Colonic mucosa (tissue), 4 donors: ENCODE data around the gene UNG. TPM values are rescaled to one million over a fixed set of nuclear protein-coding genes. Genes with fewer than 3 reads are reported as not detected.

Source experiments
- DNase-seq: peaks from one replicate; pipeline ENCODE4 v3.0.0-alpha.2; 2020
- H3K27ac ChIP-seq: fragments of 200-600 bp; one replicate; pipeline ENCODE4 v1.8.0; 2021
- H3K27me3 ChIP-seq: fragments of 200-600 bp; one replicate; pipeline ENCODE4 v1.8.0; 2021
- H3K36me3 ChIP-seq: fragments of 200-600 bp; one replicate; pipeline ENCODE4 v1.8.0; 2021
- H3K4me1 ChIP-seq: fragments of 200-600 bp; one replicate; pipeline ENCODE4 v1.8.0; 2021; ENCODE audit warnings: mild to moderate bottlenecking
- H3K4me3 ChIP-seq: fragments of 200-600 bp; one replicate; pipeline ENCODE4 v1.8.0; 2021
- H3K9ac ChIP-seq, 2 donors: one replicate each; pipeline ENCODE4 v1.7.0; 2013; ENCODE audit warnings: control low read depth in 2 of 2, low read depth in 2 of 2, low read length in 2 of 2
- H3K9me3 ChIP-seq: fragments of 200-600 bp; one replicate; pipeline ENCODE4 v1.8.0; 2021
- CTCF ChIP-seq: fragments of 200-600 bp; IDR thresholded peaks from one replicate; pipeline ENCODE4 v1.8.0; 2022; ENCODE audit warnings: antibody characterized with exemption, mild to moderate bottlenecking
- intact Hi-C: fragments of 100-400 bp; cut with DNase I; formaldehyde crosslinking; loops from one replicate; pipeline ENCODE4 v1.14.1; 2022
- total RNA-seq, 2 donors: library from RNA; stranded (reverse); fragmentation: NEBNext Ultra II Directional in 1 of 2; extraction: Animal tissue kit (Norgen Biotek cat#: 25700) in 1 of 2; gene quantifications; one replicate each; pipeline ENCODE4 v1.2.1, GENCODE V29; 2021
- donor health status: healthy.
- donor health status: DM: no; HTN: no; CAD: no.
- donor health status: DM: no; HTN: no; CAD: no.

UNG gene
- total RNA-seq, 2 donors from 2014 or later: 48.7 to 68.3 TPM

DNA sequence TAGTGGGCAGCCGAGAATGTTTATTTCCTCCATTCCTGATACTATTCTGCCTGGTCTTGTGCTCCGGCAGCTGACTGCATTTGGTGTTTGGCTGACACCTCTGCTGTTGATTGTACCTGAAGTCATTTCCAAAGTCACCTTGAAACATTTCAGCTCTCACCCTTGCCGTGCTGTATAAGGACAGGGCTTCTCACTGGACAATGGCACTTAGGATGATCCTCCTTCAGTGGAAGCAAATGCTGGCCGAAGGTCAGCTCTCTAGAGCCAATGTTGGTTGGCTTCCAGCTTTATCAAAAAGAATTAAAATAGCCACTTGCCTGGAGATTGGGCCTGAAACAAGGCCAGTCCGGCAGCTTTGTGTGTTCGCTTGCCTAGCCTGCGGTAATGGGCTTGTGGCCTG, 63.0 kb downstream of the UNG start:
- Histone ChIP-seq H3K9me3 (no peaks in the 10 kb centered on the region), H3K27ac (no peak overlapping the region), H3K4me1 (peaks cover 2% of the 10 kb centered on the region), H3K36me3 (no peaks in the 10 kb centered on the region), H3K9ac (no peak overlapping the region), H3K4me3 (no peak overlapping the region), H3K27me3 (no peaks in the 10 kb centered on the region)
- intact Hi-C loops: no loop called here
- TF ChIP-seq CTCF: no peak
- no peak for DNase-seq

Other genes starting within 250 kb of the UNG start
- 10 to 100 TPM; 22.5 to 29.1 TPM for gene SSH1, start 240.0 kb upstream of the UNG start, total RNA-seq
- gene DAO, start 217.5 kb upstream of the UNG start, total RNA-seq: 1 to 10 TPM; 2.2 to 2.4 TPM
- gene SVOP, start 76.5 kb upstream of the UNG start, total RNA-seq: under 1 TPM; 0.15 to 0.50 TPM
- gene USP30, start 45.0 kb upstream of the UNG start, total RNA-seq: 10 to 100 TPM; 25.1 to 27.7 TPM
- gene ALKBH2, start 4.1 kb upstream of the UNG start, total RNA-seq: 1 to 10 TPM; 5.0 to 8.9 TPM
- 10 to 100 TPM; 21.3 to 32.8 TPM for gene ACACB, start 19.0 kb downstream of the UNG start, total RNA-seq
- gene FOXN4, start 211.7 kb downstream of the UNG start, total RNA-seq: not detected